HepG2 (cell line): ENCODE measurements around the gene PANX1. TPM values are rescaled to one million over a fixed set of nuclear protein-coding genes. Genes with fewer than 3 reads are reported as not detected.
A peak's percentile ranks its signal among the peaks of the same experiment; 100 is the strongest.

ENCODE experiments used
- ATAC-seq: fragments of 200-7000 bp; cut with Tn5 transposase; 3 replicates; pipeline ENCODE4 v1.9.1; 2020; ENCODE audit warnings: mild to moderate bottlenecking, moderate library complexity
- Bru-seq: library from RNA; stranded (reverse); fragments of 400-500 nt; gene quantifications from one replicate; lab custom pipeline; 2021; lab: Mats Ljungman, UMichigan
- BruChase-seq, 2 experiments: library from RNA; stranded (reverse); fragments of 400-500 nt; gene quantifications; one replicate each; lab custom pipeline; 2021; lab: Mats Ljungman, UMichigan
- BruUV-seq: library from RNA; stranded (reverse); fragments of 400-500 nt; replicated peaks from 2 replicates; lab custom pipeline; 2021; lab: Mats Ljungman, UMichigan
- CTCF ChIA-PET: fragments of 300-600 bp; formaldehyde crosslinking; extraction: SDS; loops from one replicate; lab custom pipeline; 2021; ENCODE audit warnings: low total read pairs, inconsistent platforms, low intra/inter-chr PET ratio; lab: Yijun Ruan, JAX
- POLR2A ChIA-PET: fragments of 350-600 bp; sonication (Branson Sonifier 250); formaldehyde crosslinking; loops from one replicate; lab custom pipeline; 2020; ENCODE audit warnings: antibody characterized with exemption, inconsistent platforms; lab: Yijun Ruan, JAX
- DNase-seq: peaks from one replicate; pipeline ENCODE4 v3.0.0-alpha.2; 2015; ENCODE audit warnings: low spot score
- FAIRE-seq: peaks from 3 replicates; lab custom pipeline; 2011; peaks lifted over from hg19 to GRCh38; lab: Jason Lieb, UNC
- H2AFZ ChIP-seq: one replicate; pipeline ENCODE4 v1.6.1; 2011; ENCODE audit warnings: low read length, inconsistent platforms
- H3K27ac ChIP-seq: fragments of 300-600 bp; 3 replicates; pipeline ENCODE4 v1.8.0; 2011; ENCODE audit warnings: mixed run types, mild to moderate bottlenecking, mixed read lengths, low read length, inconsistent platforms; ENCODE audit not compliant: insufficient read depth; ENCODE audit errors: extremely low read length
- H3K27me3 ChIP-seq, 2 experiments: fragments of 200-600 bp in 1 of 2; 2 replicates in 1 of 2; 3 replicates in 1 of 2; pipeline versions ENCODE4 v1.6.0 to v1.8.0; 2011; ENCODE audit warnings: low read length in 2 of 2, mild to moderate bottlenecking in 2 of 2, moderate library complexity in 2 of 2, inconsistent platforms in 1 of 2; ENCODE audit not compliant: insufficient read depth in 2 of 2, control insufficient read depth in 1 of 2
- H3K36me3 ChIP-seq, 2 experiments: fragments of 200-600 bp in 1 of 2; replicated peaks in 1 of 2; 2 replicates in 1 of 2; 3 replicates in 1 of 2; pipeline versions ENCODE4 v1.5.1 to v1.8.0; 2011; ENCODE audit warnings: low read length in 2 of 2, inconsistent platforms in 1 of 2; ENCODE audit not compliant: insufficient read depth in 2 of 2, control insufficient read depth in 1 of 2
- H3K4me1 ChIP-seq: 2 replicates; pipeline ENCODE4 v1.5.1; 2012; ENCODE audit warnings: low read length, inconsistent platforms; ENCODE audit not compliant: insufficient read depth
- H3K4me2 ChIP-seq: 2 replicates; pipeline ENCODE4 v1.6.0; 2011; ENCODE audit warnings: low read depth, low read length, inconsistent platforms
- H3K4me3 ChIP-seq, 3 experiments: fragments of 200-600 bp in 1 of 3; sonication (generic), shearing (Covaris generic) in 1 of 3; replicated peaks in 1 of 3; 2 replicates each; pipeline ENCODE4 v1.5.1; 2011 to 2016; ENCODE audit warnings: low read length in 3 of 3, inconsistent platforms in 2 of 3, low read depth in 2 of 3, mild to moderate bottlenecking in 2 of 3, control low read depth in 1 of 3, mixed read lengths in 1 of 3; ENCODE audit not compliant: insufficient read depth in 1 of 3
- H3K79me2 ChIP-seq: one replicate; pipeline ENCODE4 v1.6.1; 2011; ENCODE audit warnings: low read length, inconsistent platforms; ENCODE audit not compliant: insufficient read depth
- H3K9ac ChIP-seq: 2 replicates; pipeline ENCODE4 v1.6.0; 2011; ENCODE audit warnings: mild to moderate bottlenecking, low read depth, low read length, inconsistent platforms; ENCODE audit not compliant: insufficient read depth
- H3K9me3 ChIP-seq: 2 replicates; pipeline ENCODE4 v1.5.1; 2012; ENCODE audit warnings: mild to moderate bottlenecking, low read length
- H4K20me1 ChIP-seq: 2 replicates; pipeline ENCODE4 v1.6.0; 2011; ENCODE audit warnings: inconsistent platforms, mild to moderate bottlenecking, low read length, moderate library complexity; ENCODE audit not compliant: insufficient read depth
- GABPA ChIP-seq, 2 experiments: IDR thresholded peaks; 2 replicates each; pipeline ENCODE4 v1.6.1; 2011 to 2016; ENCODE audit warnings: low read depth in 2 of 2, low read length in 1 of 2, missing biosample characterization in 1 of 2, missing genetic modification characterization in 1 of 2
- HDAC1 ChIP-seq: sonication (generic); formaldehyde crosslinking; IDR thresholded peaks from 2 replicates; pipeline ENCODE4 v1.5.1; 2020; ENCODE audit warnings: mild to moderate bottlenecking, missing genetic modification reagents
- HOXA3 ChIP-seq: sonication (generic); formaldehyde crosslinking; IDR thresholded peaks from 2 replicates; pipeline ENCODE4 v1.5.0; 2020; ENCODE audit warnings: missing genetic modification reagents
- MAZ ChIP-seq, 2 experiments: sonication (generic) in 1 of 2; formaldehyde crosslinking in 1 of 2; IDR thresholded peaks; 2 replicates each; pipeline versions ENCODE4 v1.5.0 to v1.6.1; 2012 to 2020; ENCODE audit warnings: low read depth in 2 of 2, mild to moderate bottlenecking in 2 of 2, borderline replicate concordance in 1 of 2, improper control_type of control experiment in 1 of 2, low read length in 1 of 2, missing genetic modification reagents in 1 of 2, moderate library complexity in 1 of 2
- PHB2 ChIP-seq: fragments of 450-650 bp; IDR thresholded peaks from 2 replicates; pipeline ENCODE4 v1.6.1; 2018; ENCODE audit not compliant: partially characterized antibody
- REPIN1 ChIP-seq: sonication (generic); formaldehyde crosslinking; IDR thresholded peaks from 2 replicates; pipeline ENCODE4 v1.8.0; 2022; ENCODE audit warnings: missing genetic modification reagents, low read depth, mild to moderate bottlenecking, borderline replicate concordance
- ZNF343 ChIP-seq: sonication (generic); formaldehyde crosslinking; IDR thresholded peaks from 2 replicates; pipeline ENCODE4 v1.4.0; 2020; ENCODE audit warnings: mild to moderate bottlenecking, missing genetic modification reagents
- ZNF441 ChIP-seq: sonication (generic); formaldehyde crosslinking; IDR thresholded peaks from 2 replicates; pipeline ENCODE4 v1.7.0; 2021; ENCODE audit warnings: missing genetic modification reagents, borderline replicate concordance
- ZNF570 ChIP-seq: sonication (generic); formaldehyde crosslinking; IDR thresholded peaks from 2 replicates; pipeline ENCODE4 v1.4.0; 2020; ENCODE audit warnings: mild to moderate bottlenecking, missing genetic modification reagents, borderline replicate concordance
- ZNF687 ChIP-seq: sonication (generic); formaldehyde crosslinking; IDR thresholded peaks from 2 replicates; pipeline ENCODE4 v1.5.1; 2020; ENCODE audit warnings: mild to moderate bottlenecking, missing genetic modification reagents, moderate library complexity
- ZNF777 ChIP-seq: sonication (generic); formaldehyde crosslinking; IDR thresholded peaks from 2 replicates; pipeline ENCODE4 v1.4.0; 2020; ENCODE audit warnings: missing genetic modification reagents
- ZSCAN9 ChIP-seq: IDR thresholded peaks from 2 replicates; pipeline ENCODE4 v1.6.1; 2016; ENCODE audit warnings: borderline replicate concordance
- WGBS: methylation state at CpG from one replicate; pipeline ENCODE4 v1.1.6; 2017; ENCODE audit warnings: low lambda C conversion rate; 5-methylcytosine and 5-hydroxymethylcytosine counted together
- in situ Hi-C: cut with HindIII; loops from 2 replicates; pipeline ENCODE4 v1.10.0; 2017; ENCODE audit warnings: low pct_unique_long_range_greater_than_20kb; ENCODE audit not compliant: extremely low pct_ligation_motif_present
- intact Hi-C: fragments of 100-400 bp; cut with micrococcal nuclease; formaldehyde crosslinking; loops from one replicate; pipeline ENCODE4 v1.10.0; 2022; ENCODE audit not compliant: unreplicated experiment
- long read RNA-seq, 2 experiments: library from RNA in 1 of 2; library from polyadenylated mRNA in 1 of 2; stranded (forward) in 1 of 2; unstranded in 1 of 2; transcript quantifications; one replicate each; pipeline ENCODE4 v2.0.0, GENCODE V29; 2019 to 2022
- polyA minus RNA-seq, 3 experiments: library from RNA; depleted of rRNA, polyadenylated mRNA; stranded (reverse); fragments of >200 nt; gene quantifications; 2 replicates each; pipeline ENCODE4 v1.2.3, GENCODE V29; 2011; ENCODE audit warnings: low replicate concordance in 1 of 3
- polyA plus RNA-seq, 8 experiments: library from polyadenylated mRNA; depleted of rRNA in 3 of 8; stranded (reverse) in 7 of 8; unstranded in 1 of 8; fragments of >200 nt; fragmentation: Illumina TruSeq in 4 of 8; extraction: Trizol in 4 of 8; gene quantifications; 2 replicates each; pipeline versions ENCODE4 v1.2.1 to v1.2.3, GENCODE V29; 2011 to 2016; ENCODE audit warnings: low read depth in 4 of 8, missing spikeins in 1 of 8, mixed read lengths in 1 of 8; ENCODE audit not compliant: insufficient read depth in 1 of 8
- total RNA-seq, 5 experiments: library from RNA; depleted of rRNA; stranded (reverse); fragments of >200 nt; fragmentation: Illumina TruSeq; extraction: Trizol; gene quantifications; 2 replicates each; pipeline ENCODE4 v1.2.3, GENCODE V29; 2016; ENCODE audit warnings: low read depth in 1 of 5

PANX1 gene
- total RNA-seq (2016; rRNA removed; fragmentation: Illumina TruSeq; extraction: Trizol) (21.7 and 24.8 TPM in 2 replicates), polyA plus RNA-seq (2011; rRNA removed) (8.3 and 8.5 TPM in 2 replicates), polyA minus RNA-seq (2011; rRNA and poly(A)+ RNA removed; ENCODE audit: low replicate concordance) (29.4 and 35.6 TPM in 2 replicates), Bru-seq, nascent RNA (percentile 78 among the genes with signal in this experiment), BruChase-seq, experiment 1, labeled RNA remaining after a 6-hour chase (percentile 69 among the genes with signal in this experiment), BruChase-seq, experiment 2, labeled RNA remaining after a 2-hour chase (percentile 69 among the genes with signal in this experiment)
- total RNA-seq (2016; cell fraction: cytosol; rRNA removed; fragmentation: Illumina TruSeq; extraction: Trizol; ENCODE audit: low read depth), result 2.7 and 3.0 TPM in 2 replicates
- 21.2 and 23.9 TPM in 2 replicates for total RNA-seq (2016; cell fraction: insoluble cytoplasmic fraction; rRNA removed; fragmentation: Illumina TruSeq; extraction: Trizol)
- 10.3 and 10.9 TPM in 2 replicates for total RNA-seq (2016; cell fraction: membrane; rRNA removed; fragmentation: Illumina TruSeq; extraction: Trizol)
- 24.8 and 25.7 TPM in 2 replicates for total RNA-seq (2016; cell fraction: nucleus; rRNA removed; fragmentation: Illumina TruSeq; extraction: Trizol)
- 5.7 and 7.5 TPM in 2 replicates for polyA plus RNA-seq (2011; cell fraction: cytosol; rRNA removed)
- polyA plus RNA-seq (2011; cell fraction: nucleus; rRNA removed), result 3.6 and 4.1 TPM in 2 replicates
- polyA plus RNA-seq (2012), result 8.2 and 10.6 TPM in 2 replicates
- 2.0 and 2.5 TPM in 2 replicates for polyA plus RNA-seq (2016; cell fraction: cytosol; fragmentation: Illumina TruSeq; extraction: Trizol; ENCODE audit: low read depth)
- polyA plus RNA-seq (2016; cell fraction: insoluble cytoplasmic fraction; fragmentation: Illumina TruSeq; extraction: Trizol; ENCODE audit: low read depth), result 10.6 and 12.0 TPM in 2 replicates
- polyA plus RNA-seq (2016; cell fraction: membrane; fragmentation: Illumina TruSeq; extraction: Trizol; ENCODE audit: low read depth), result 4.3 and 5.2 TPM in 2 replicates
- 14.9 and 18.1 TPM in 2 replicates for polyA plus RNA-seq (2016; cell fraction: nucleus; fragmentation: Illumina TruSeq; extraction: Trizol; ENCODE audit: insufficient read depth, low read depth)
- polyA minus RNA-seq (2011; cell fraction: cytosol; rRNA and poly(A)+ RNA removed), result 12.7 and 17.0 TPM in 2 replicates
- polyA minus RNA-seq (2011; cell fraction: nucleus; rRNA and poly(A)+ RNA removed), result 22.4 and 25.7 TPM in 2 replicates
- long read RNA-seq, experiment 1, transcript PANX1-201 (5 exons, 2,769 nt), result major isoform, 5 of 6 reads
- long read RNA-seq, experiment 1, partial matches to known transcripts, result 0 of 6 reads
- long read RNA-seq, experiment 1, other reads (novel, unspliced or antisense), result 1 of 6 reads
- long read RNA-seq, experiment 2, transcript PANX1-201 (5 exons, 2,769 nt), result major isoform, 12 of 31 reads
- long read RNA-seq, experiment 2, partial matches to known transcripts, result 5 of 31 reads
- long read RNA-seq, experiment 2, other reads (novel, unspliced or antisense), result 14 of 31 reads

GRCh38 chr11:94128746-94129511 lies at the start of gene PANX1:
Gene PANX1 (plus strand): TSS chr11:94128841. CDS start chr11:94129313, 472 bp downstream.
- DNase-seq (peak; percentile 76), FAIRE-seq (no peak), ATAC-seq (peak; percentile 91)
- Histone ChIP-seq H4K20me1 (peaks cover 10% of the 10 kb centered on the region; the same call in 1 of the 2 replicates), H3K9ac (peak within 1 kb of the TSS; percentile 81), H2AFZ (peak within 1 kb of the TSS; percentile 35), H3K79me2 (peaks cover 43% of the 10 kb centered on the region), H3K27me3 (no peaks in the 10 kb centered on the region; a peak in 1 of 5 replicates), H3K27ac (peak within 1 kb of the TSS; percentile 87), H3K4me2 (peak within 1 kb of the TSS; percentile 83), H3K9me3 (no peaks in the 10 kb centered on the region), H3K4me3 (peak within 1 kb of the TSS; percentile 90 to 96 (median 94)), H3K36me3 (no peaks in the 10 kb centered on the region), H3K4me1 (peaks cover 43% of the 10 kb centered on the region)
- in situ Hi-C loops, result no loop called here
- POLR2A ChIA-PET, result interaction anchor here (0.5 to 2.7 kb wide), 12 partner anchors 11 to 939 kb away, joined by 3 to 30 read pairs (median 5); partner anchors contain the start of genes ANKRD49, C11orf54, MED17 and MRE11
- 0% methylated on average over 1 of the region's 92 CpGs for WGBS
- intact Hi-C loops, result loop anchor here (2.0 to 10.0 kb wide), 3 partner anchors 24 to 363 kb away; partner anchors contain the start of genes ANKRD49 and MRE11
- BruUV-seq, result no TSS peak
- CTCF ChIA-PET, result no interaction called here
- no peak for TF ChIP-seq ZNF570 (CRISPR knock-in tag)
- TF ChIP-seq PHB2, result no peak
- peak; percentile 36; the same call in 1 of the 2 replicates for TF ChIP-seq ZNF441 (CRISPR knock-in tag)
- TF ChIP-seq GABPA (IDR thresholded peaks at IDR 0.05; ENCODE audit: low read depth, low read length), result peak; percentile 74
- peak; percentile 87 for TF ChIP-seq GABPA (CRISPR knock-in tag; IDR thresholded peaks at IDR 0.05; ENCODE audit: low read depth)
- TF ChIP-seq REPIN1 (CRISPR knock-in tag), result peak; percentile 45; the same call in 1 of the 2 replicates
- TF ChIP-seq ZNF687 (CRISPR knock-in tag), result peak; percentile 94
- TF ChIP-seq ZSCAN9 (CRISPR knock-in tag), result no peak; the same call in 1 of the 2 replicates
- TF ChIP-seq ZNF343 (CRISPR knock-in tag), result peak; percentile 23; the same call in 1 of the 2 replicates
- peak; percentile 66 for TF ChIP-seq HOXA3
- TF ChIP-seq HDAC1 (CRISPR knock-in tag), result peak; percentile 93
- peak; percentile 35 for TF ChIP-seq ZNF777 (CRISPR knock-in tag)
- no peak for TF ChIP-seq MAZ (IDR thresholded peaks at IDR 0.05; ENCODE audit: borderline replicate concordance, low read depth, low read length)
- peak; percentile 66 for TF ChIP-seq MAZ (CRISPR knock-in tag; IDR thresholded peaks at IDR 0.05; ENCODE audit: low read depth)
